HCT116 (cell line): Measurements from ENCODE around the gene APP.

Source experiments
- CTCF ChIP-seq, 3 experiments: fragments of 200-600 bp in 1 of 3; sonication (generic) in 1 of 3; IDR thresholded peaks in 2 of 3; conservative IDR thresholded peaks in 1 of 3; 2 replicates each; pipeline ENCODE4 v1.5.1; 2012 to 2017; ENCODE audit warnings: low read depth in 2 of 3, low read length in 2 of 3, antibody characterized with exemption in 1 of 3, borderline replicate concordance in 1 of 3, control low read depth in 1 of 3, mild to moderate bottlenecking in 1 of 3, mixed read lengths in 1 of 3, mixed run types in 1 of 3, moderate library complexity in 1 of 3; ENCODE audit not compliant: insufficient read depth in 1 of 3
- EZH2 ChIP-seq: fragments of 200-600 bp; sonication (generic); IDR thresholded peaks from 2 replicates; pipeline ENCODE4 v1.6.1; 2017; ENCODE audit warnings: antibody characterized with exemption, mixed run types
- JUND ChIP-seq: IDR thresholded peaks from 2 replicates; pipeline ENCODE4 v1.6.1; 2012
- POLR2AphosphoS5 ChIP-seq: IDR thresholded peaks from 2 replicates; pipeline ENCODE4 v1.6.1; 2011; ENCODE audit warnings: mild to moderate bottlenecking, low read depth, low read length, moderate library complexity
- YY1 ChIP-seq: IDR thresholded peaks from 2 replicates; pipeline ENCODE4 v1.6.1; 2011; ENCODE audit warnings: low read length, low read depth, moderate library complexity, mild to moderate bottlenecking; ENCODE audit not compliant: insufficient replicate concordance; ENCODE audit errors: extremely low read depth

- no peak for TF ChIP-seq YY1
- TF ChIP-seq CTCF (IDR thresholded peaks at IDR 0.05 in 2 of 3, conservative IDR thresholded peaks at IDR 0.05 in 1 of 3; ENCODE audit: borderline replicate concordance in 1 of 3, insufficient read depth in 1 of 3, low read depth in 2 of 3, low read length in 2 of 3), result no peak
- no peak for TF ChIP-seq JUND
- TF ChIP-seq POLR2AphosphoS5, result no peak
- TF ChIP-seq EZH2, result no peak
Measured at GRCh38 chr21:26154753-26155152, 15.8 kb downstream of the APP start.
